ENCODE measurements around the gene SORT1. TPM values are rescaled to one million over a fixed set of nuclear protein-coding genes. Genes with fewer than 3 reads are reported as not detected.

The SORT1 gene
- total and polyA plus RNA-seq, 2 of the 13 experiments (the other 11 are each of a cell fraction or from before 2014, with no cell fraction given), result 32.4 to 93.0 TPM

GRCh38 chr1:109263597-109264378, 133.9 kb downstream of the SORT1 start (continued):
- TF ChIP-seq ZNF704 (CRISPR knock-in tag; IDR thresholded peaks at IDR 0.05; ENCODE audit: borderline replicate concordance) (0 out of 2 replicates have a peak, but pooled peaks have one; percentile 51), BCL6 (CRISPR knock-in tag; IDR thresholded peaks at IDR 0.05) (peak; percentile 59; the same call in 1 of the 2 replicates), PRDM10 (CRISPR knock-in tag; IDR thresholded peaks at IDR 0.05; ENCODE audit: low read depth) (0 out of 2 replicates have a peak, but pooled peaks have one; percentile 23), GZF1 (CRISPR knock-in tag; IDR thresholded peaks at IDR 0.05) (no peak), FOXO1 (CRISPR knock-in tag; IDR thresholded peaks at IDR 0.05) (peak; percentile 75), ZNF234 (CRISPR knock-in tag; conservative IDR thresholded peaks at IDR 0.05) (no peak), TBX2 (CRISPR knock-in tag; IDR thresholded peaks at IDR 0.05; ENCODE audit: borderline replicate concordance) (peak; percentile 69), ZNF253 (CRISPR knock-in tag; IDR thresholded peaks at IDR 0.05; ENCODE audit: borderline replicate concordance) (no peak), ZNF646 (CRISPR knock-in tag; IDR thresholded peaks at IDR 0.05) (no peak), EED (CRISPR knock-in tag; IDR thresholded peaks at IDR 0.05) (no peak), ZNF563 (CRISPR knock-in tag; IDR thresholded peaks at IDR 0.05) (peak; percentile 62; the same call in 1 of the 2 replicates), MEIS1 (CRISPR knock-in tag; IDR thresholded peaks at IDR 0.05; ENCODE audit: borderline replicate concordance) (peak; percentile 80; the same call in 1 of the 2 replicates), ZBTB7B (CRISPR knock-in tag; IDR thresholded peaks at IDR 0.05) (peak; percentile 19; the same call in 1 of the 2 replicates), ARNT (IDR thresholded peaks at IDR 0.05) (no peak), ZNF446 (CRISPR knock-in tag; IDR thresholded peaks at IDR 0.05) (no peak), ZNF747 (CRISPR knock-in tag; IDR thresholded peaks at IDR 0.05; ENCODE audit: borderline replicate concordance) (no peak), ZNF44 (CRISPR knock-in tag; IDR thresholded peaks at IDR 0.05) (0 out of 2 replicates have a peak, but pooled peaks have one; percentile 53), ZNF34 (CRISPR knock-in tag; IDR thresholded peaks at IDR 0.05; ENCODE audit: borderline replicate concordance) (0 out of 2 replicates have a peak, but pooled peaks have one; percentile 62)
